ENCODE results near the gene IRX6. TPM values are rescaled to one million over a fixed set of nuclear protein-coding genes. Genes with fewer than 3 reads are reported as not detected.

IRX6 gene
- total RNA-seq, 1 experiment from 2014 or later = not detected

DNA sequence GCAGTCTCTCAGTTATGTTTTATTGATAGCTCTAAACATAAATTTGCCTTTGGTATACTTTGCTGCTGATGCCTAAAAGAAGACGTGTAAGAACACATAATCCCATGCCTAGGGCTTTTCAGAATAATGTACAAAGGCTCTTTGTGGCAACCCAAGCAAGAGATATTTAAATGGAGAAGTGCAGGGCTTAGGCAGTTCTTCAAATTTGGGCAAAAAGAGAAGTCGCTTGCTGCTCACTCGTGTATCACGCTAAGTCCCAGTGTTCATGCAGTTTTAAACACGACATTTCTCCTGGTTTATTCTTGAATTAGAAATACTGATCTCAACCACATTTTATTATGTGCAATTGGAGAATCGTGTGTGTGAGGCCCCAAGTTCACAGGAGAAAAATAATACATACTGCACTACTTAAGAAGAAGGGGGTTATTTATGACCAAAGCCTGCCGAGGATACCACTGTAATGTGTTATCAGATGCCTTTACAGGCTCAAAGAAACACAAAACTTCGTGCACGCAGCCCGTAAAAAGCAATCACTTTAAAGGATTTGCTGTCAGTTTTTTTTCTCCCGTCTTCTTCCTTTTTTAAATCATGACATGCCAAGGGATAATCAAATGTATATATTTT is 22.5 kb upstream of the IRX6 start:
- no CpG with 5 or more reads among the region's 11 CpGs for WGBS (ENCODE audit: extremely low coverage, insufficient read length, low lambda C conversion rate)
- Histone ChIP-seq H3K27ac (ENCODE audit: insufficient read length, low read depth, low read length) (no peak overlapping the region), H2BK15ac (ENCODE audit: low read depth, low read length) (no peak overlapping the region), H3K18ac (ENCODE audit: insufficient read length, low read depth, low read length) (no peak overlapping the region), H3K79me1 (ENCODE audit: insufficient read depth, low read depth, low read length, poor library complexity, severe bottlenecking) (no peaks in the 10 kb centered on the region), H3K23me2 (ENCODE audit: insufficient read length, low read depth, low read length, poor library complexity, severe bottlenecking) (no peaks in the 10 kb centered on the region), H2BK5ac (ENCODE audit: insufficient read length, low read length) (no peak overlapping the region), H3T11ph (ENCODE audit: low read length) (no peak overlapping the region), H3K79me2 (ENCODE audit: insufficient read depth, low read length) (no peaks in the 10 kb centered on the region), H3K56ac (ENCODE audit: insufficient read length, low read depth, low read length) (no peak overlapping the region), H4K20me1 (ENCODE audit: control insufficient read depth, insufficient read depth, insufficient read length) (no peaks in the 10 kb centered on the region), H2AFZ (ENCODE audit: low read length) (no peak overlapping the region), H4K8ac (replicated peaks; ENCODE audit: insufficient read length, low read depth, low read length) (no peak overlapping the region), H3K27me3 (ENCODE audit: insufficient read depth, low read length) (no peaks in the 10 kb centered on the region), H3K14ac (ENCODE audit: insufficient read depth, low read length) (no peak overlapping the region), H2AK5ac (ENCODE audit: insufficient read length, low read length) (no peak overlapping the region), H3K4me2 (ENCODE audit: insufficient read depth, insufficient read length, low read length) (no peak overlapping the region), H3K23ac (ENCODE audit: insufficient read length, low read depth, low read length) (no peak overlapping the region), H2BK120ac (ENCODE audit: low read depth, low read length, poor library complexity, severe bottlenecking) (no peak overlapping the region), H4K91ac (ENCODE audit: insufficient read length, low read depth, low read length) (no peak overlapping the region), H4K5ac (ENCODE audit: insufficient read length, low read depth, low read length) (no peak overlapping the region), H2BK12ac (ENCODE audit: insufficient read length, low read depth, low read length) (no peak overlapping the region), H3K4me1 (ENCODE audit: insufficient read depth, low read length) (no peaks in the 10 kb centered on the region; the same call in 1 of the 2 replicates), H2BK20ac (ENCODE audit: low read depth, low read length, poor library complexity, severe bottlenecking) (no peak overlapping the region), H3K9ac (ENCODE audit: extremely low read depth, insufficient read length, low read length) (no peak overlapping the region), H3K4ac (ENCODE audit: low read depth, low read length) (no peak overlapping the region), H3K9me3 (ENCODE audit: control insufficient read depth, low read depth, low read length) (no peaks in the 10 kb centered on the region)
- Mint-ChIP-seq H3K9me3 (peaks cover 6% of the 10 kb centered on the region in 2 experiments; a peak in 4 of 5 replicates), H3K36me3 (ENCODE audit: insufficient read depth in 1 of 3, low read depth in 3 of 3) (peaks cover 0 to 6% (median 3%) of the 10 kb centered on the region in 3 experiments; a peak in 4 of 7 replicates), H3K4me1 (peaks cover 20 to 28% of the 10 kb centered on the region in 2 experiments), H3K4me3 (no peak overlapping the region), H3K27me3 (ENCODE audit: low read depth) (peaks cover 19% of the 10 kb centered on the region), H3K27ac (no peak overlapping the region)
- DNase-seq = no peak
- TF ChIP-seq, protein P1, sequence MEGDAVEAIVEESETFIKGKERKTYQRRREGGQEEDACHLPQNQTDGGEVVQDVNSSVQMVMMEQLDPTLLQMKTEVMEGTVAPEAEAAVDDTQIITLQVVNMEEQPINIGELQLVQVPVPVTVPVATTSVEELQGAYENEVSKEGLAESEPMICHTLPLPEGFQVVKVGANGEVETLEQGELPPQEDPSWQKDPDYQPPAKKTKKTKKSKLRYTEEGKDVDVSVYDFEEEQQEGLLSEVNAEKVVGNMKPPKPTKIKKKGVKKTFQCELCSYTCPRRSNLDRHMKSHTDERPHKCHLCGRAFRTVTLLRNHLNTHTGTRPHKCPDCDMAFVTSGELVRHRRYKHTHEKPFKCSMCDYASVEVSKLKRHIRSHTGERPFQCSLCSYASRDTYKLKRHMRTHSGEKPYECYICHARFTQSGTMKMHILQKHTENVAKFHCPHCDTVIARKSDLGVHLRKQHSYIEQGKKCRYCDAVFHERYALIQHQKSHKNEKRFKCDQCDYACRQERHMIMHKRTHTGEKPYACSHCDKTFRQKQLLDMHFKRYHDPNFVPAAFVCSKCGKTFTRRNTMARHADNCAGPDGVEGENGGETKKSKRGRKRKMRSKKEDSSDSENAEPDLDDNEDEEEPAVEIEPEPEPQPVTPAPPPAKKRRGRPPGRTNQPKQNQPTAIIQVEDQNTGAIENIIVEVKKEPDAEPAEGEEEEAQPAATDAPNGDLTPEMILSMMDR (conservative IDR thresholded peaks at IDR 0.05) = no peak
